HG02678 (cell line): ENCODE measurements around the gene ATXN10.

Experiments used
- ATAC-seq: cut with Tn5 transposase; IDR thresholded peaks from one replicate; pipeline ENCODE4 v1.9.1; 2021; ENCODE audit warnings: mild to moderate bottlenecking, moderate library complexity; ENCODE audit not compliant: unreplicated experiment

Gene ATXN10

DNA sequence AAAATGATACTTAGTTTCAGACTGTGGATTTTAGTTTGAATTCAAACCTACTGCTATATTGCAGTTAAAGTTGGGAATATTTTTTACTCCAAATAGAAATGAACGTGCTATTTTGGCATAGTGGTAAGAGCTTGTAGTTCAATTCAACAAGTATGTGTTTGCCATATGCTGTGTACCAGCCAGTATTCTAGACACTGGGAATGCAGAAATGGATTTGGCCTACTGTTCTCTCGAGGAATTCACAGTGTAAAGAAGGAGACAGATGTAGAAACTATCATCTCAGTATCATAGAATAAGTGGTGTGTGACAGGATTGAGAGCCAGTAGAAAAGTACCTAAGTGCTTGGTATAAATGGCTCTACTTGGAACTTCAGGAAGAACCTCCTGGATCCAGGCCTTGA lies 80.4 kb downstream of the ATXN10 start:
- ATAC-seq = no peak

- no peak for ATAC-seq
Measured at GRCh38 chr22:45754822-45755221, 83.2 kb downstream of the ATXN10 start.

DNA sequence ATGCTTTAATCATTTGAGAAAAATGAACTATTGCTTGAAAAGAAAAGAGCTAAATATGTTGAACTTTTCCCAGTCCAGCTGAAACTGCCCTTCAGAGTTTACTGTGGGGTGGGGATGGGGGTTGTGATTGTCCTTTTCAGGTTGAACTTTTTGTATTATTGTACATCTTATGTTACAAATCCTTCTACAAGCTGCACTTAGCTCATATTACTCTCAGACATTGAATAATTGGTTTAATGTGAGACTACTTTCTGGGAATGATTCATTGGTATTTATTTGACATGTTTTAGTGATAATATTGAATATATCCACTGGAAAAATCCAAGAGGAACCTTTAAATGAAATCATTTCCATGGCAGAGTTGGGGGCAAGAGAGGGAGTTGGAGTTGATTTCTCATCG lies 84.9 kb downstream of the ATXN10 start:
- ATAC-seq = no peak

DNA sequence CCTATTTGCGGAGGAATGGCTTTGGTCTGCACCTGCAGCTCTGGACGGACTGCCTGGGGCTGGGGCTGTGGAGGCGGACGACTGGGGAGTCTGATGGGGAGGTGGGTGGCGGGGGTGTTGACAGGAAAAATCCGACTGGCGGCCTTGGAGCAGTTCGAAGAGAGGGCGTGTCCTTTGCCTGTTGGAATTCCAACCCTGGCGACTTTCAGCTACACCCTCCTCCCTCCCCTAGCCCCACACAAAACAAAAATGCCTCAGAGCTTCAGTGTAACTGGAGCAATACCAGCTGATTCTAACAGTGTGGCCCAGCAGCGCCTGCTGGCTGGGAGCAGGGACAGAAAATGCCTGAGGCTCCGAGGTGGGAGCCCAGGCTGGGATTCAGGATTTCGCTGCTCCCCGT lies 85.4 kb downstream of the ATXN10 start:
- no peak for ATAC-seq

- ATAC-seq = no peak
Measured at GRCh38 chr22:45757936-45758335, 86.3 kb downstream of the ATXN10 start.

DNA sequence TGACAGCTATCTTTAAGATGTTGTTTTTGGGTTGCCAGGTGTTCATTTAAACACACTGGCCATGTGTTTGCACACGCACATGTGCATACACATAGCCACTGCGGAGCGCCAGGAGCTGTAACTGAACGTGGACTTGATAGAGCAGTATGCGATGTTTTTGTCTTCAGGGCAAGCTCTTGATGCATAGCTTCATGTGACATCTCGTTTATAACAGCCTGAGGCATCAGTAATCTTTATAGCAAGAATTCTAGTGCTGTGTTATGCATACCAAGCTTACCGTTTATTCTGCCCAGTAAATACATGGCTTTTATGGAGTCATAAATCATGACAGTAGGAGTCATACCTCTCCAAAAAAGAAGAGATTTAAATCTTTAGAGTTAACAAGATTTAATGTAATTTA lies 87.0 kb downstream of the ATXN10 start:
- ATAC-seq = no peak

- no peak for ATAC-seq
Measured at GRCh38 chr22:45760682-45761081, 89.0 kb downstream of the ATXN10 start.

- no peak for ATAC-seq
Measured at GRCh38 chr22:45762545-45763235, 91.1 kb downstream of the ATXN10 start.

- no peak for ATAC-seq
Measured at GRCh38 chr22:45763236-45763624, 91.6 kb downstream of the ATXN10 start.

GRCh38 chr22:45768490-45768889 lies 96.9 kb downstream of the ATXN10 start:
- no peak for ATAC-seq

DNA sequence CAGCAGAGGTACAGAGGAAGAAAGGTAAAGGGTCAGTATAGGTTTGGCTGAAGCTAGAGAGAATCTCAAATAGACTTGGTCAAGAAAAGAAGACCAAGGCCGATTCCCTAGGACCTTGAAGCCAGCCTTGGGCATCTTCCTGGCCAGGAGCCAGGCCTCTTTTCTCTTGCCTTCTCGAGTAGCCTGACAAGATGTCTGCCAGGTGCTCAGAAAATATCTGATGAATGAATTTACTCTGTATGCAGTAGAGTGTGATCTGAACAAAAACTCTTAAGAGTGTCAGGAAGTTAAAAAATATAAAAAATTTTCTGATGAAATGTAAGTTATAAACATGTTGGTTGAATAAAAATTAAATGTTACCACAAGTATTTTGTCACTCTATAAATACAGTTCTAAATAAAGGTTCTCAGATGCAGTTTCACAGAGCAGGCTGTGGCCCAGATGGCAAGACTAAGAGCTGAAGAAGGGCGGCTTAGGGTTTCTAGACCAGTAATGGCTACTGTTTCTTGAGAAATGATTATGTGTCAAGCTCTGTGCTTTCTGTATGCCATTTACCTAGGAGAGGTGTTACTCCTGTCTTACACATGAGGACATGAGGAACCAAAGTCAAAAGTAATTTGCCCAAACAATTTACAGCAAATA lies 98.1 kb downstream of the ATXN10 start:
- no peak for ATAC-seq

GRCh38 chr22:45770506-45770905 lies 98.9 kb downstream of the ATXN10 start:
- no peak for ATAC-seq

DNA sequence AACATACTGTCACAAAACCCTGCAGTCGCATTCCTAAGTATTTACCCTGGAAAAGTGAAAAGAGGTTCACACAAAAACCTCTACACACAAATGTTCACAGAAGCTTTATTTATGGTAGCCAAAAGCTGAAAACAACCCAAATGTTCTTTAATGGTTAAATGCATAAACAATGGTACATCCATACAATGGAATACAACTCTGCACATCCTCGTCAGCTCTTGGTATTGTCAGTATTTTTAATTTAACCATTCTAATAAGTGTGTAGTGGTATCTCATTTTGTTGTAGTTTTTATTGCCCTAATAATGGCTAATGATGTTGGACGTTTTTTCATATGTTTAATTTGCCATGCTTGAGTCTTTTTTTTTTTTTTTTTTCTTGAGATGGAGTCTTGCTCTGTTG lies 99.4 kb downstream of the ATXN10 start:
- no peak for ATAC-seq

- no peak for ATAC-seq
Measured at GRCh38 chr22:45771711-45772110, 100.1 kb downstream of the ATXN10 start.

GRCh38 chr22:45772743-45773142 lies 101.1 kb downstream of the ATXN10 start:
- no peak for ATAC-seq

GRCh38 chr22:45774001-45774670 lies 102.5 kb downstream of the ATXN10 start:
- no peak for ATAC-seq

DNA sequence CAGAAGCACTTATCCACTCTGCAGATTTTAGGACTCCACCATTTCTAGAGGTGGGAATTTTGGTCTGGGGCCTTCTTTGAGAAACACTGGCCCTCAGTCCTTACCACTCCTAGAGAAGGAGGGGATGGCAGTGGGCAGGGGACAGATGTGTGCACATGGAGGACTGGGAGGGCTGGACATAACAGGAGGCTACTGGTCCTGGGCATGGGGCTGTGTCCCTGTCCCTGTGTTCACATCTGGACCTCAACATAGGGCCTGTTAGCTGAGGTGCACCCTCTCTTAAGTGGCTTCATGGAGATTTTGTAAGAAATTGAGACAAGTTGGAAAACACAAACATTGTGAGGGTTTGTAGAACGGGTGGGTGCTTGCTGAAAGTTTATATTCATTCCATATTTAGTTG lies 103.4 kb downstream of the ATXN10 start:
- no peak for ATAC-seq

DNA sequence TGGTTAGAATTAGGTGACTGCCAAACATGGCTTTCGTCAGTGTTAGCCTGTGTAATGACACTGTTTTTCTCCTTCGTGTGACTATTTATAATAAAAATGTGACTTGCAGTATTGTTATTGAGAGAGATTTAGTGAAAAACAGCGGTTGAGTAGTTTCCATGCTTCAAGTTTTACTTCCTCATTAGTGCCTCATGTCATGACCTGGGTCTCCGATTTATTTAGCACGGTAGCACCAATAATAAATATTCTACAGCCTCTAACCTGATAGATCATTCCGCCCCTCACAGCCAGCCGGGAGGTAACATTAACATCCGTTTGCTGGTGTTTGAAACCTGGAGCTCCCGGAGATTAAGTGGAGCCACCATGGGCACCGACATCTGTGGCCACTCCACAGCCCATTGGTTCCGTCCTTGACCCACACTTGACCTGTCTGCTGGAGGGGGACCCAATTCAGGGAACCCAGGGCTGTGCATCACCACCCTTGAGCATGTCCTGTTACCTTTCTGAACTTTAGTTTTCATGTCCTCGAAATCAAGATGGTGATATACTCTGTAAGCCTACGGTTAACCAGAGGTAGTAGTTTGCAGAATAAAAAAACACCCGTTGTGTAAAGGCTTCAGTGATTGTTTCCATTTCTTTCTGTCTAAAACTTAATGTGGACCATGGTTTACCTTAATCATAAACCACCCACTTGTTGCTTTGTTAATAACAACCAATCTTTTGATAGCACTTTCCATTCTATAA lies 104.1 kb downstream of the ATXN10 start:
- ATAC-seq = peak; percentile 74

DNA sequence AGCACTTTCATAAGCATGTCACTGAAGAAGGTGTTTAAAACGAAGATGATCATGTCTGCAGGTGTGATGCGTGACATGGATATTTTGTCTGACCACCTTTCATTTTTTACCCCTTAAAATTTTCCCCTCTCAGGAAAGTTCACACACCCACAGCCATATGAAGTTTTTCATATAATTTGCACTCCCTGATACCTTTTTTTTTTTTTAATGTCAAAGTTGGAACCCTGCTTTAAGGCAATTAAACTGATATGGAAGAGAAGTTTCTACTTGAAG lies 104.6 kb downstream of the ATXN10 start:
- no peak for ATAC-seq

GRCh38 chr22:45777046-45777851 lies 105.6 kb downstream of the ATXN10 start:
- ATAC-seq = no peak

- ATAC-seq = no peak
Measured at GRCh38 chr22:45777852-45778375, 106.3 kb downstream of the ATXN10 start.
